MM.1S (cell line): ENCODE results near the gene PYGM.

Experiments used
- EZH2 ChIP-seq: fragments of 300-600 bp; sonication (generic); optimal IDR thresholded peaks from 2 replicates; pipeline ENCODE3; 2017; ENCODE audit warnings: low read depth, mild to moderate bottlenecking, antibody characterized with exemption, low read length, mixed read lengths
- EZH2phosphoT487 ChIP-seq: fragments of 300-600 bp; sonication (generic); IDR thresholded peaks from 2 replicates; pipeline ENCODE4 v1.6.1; 2018; ENCODE audit warnings: antibody characterized with exemption, low read length
- TF ChIP-seq, protein P1 (sequence below): fragments of 300-600 bp; sonication (generic); IDR thresholded peaks from 2 replicates; pipeline ENCODE4 v1.5.1; 2016; ENCODE audit warnings: antibody characterized with exemption, low read length, mixed read lengths

DNA sequence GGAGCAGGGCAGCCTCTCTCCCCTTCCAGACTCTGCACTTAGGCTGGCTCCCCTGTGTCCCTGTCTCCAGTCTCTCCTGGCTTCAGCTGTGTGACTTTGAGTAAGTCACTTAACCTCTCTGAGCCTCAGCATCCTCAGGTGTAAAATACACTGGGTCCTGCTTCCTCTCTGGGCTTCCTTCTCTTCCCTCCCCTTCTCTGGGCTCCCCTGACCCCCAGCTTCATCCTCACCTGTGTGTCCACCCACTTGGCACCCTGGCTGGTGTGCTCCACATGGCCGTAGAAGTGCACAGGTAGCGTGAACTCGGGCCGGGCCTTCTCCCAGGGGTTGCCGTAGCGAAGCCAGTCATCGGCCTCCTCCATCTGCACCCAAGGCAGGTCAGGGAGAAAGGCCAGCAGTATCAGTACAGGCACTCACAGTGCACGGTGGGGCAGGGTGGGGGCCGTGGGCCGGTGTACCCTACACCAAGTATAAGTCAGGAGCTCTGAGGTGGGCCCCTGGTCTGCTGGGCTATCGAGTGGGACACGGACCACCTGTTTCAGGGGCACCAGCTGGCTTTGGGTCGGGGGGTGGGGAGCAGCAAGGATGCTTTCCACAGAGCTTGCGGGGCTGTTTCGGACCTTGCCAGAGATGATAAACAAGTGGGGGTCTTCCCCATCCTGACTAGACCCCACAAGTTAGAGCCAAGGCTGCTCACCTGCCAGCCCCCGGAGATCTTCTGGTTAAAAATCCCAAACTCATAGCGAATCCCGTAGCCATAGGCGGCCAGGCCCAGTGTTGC, 2.0 kb downstream of the PYGM start:
- TF ChIP-seq EZH2 (no peak), EZH2phosphoT487 (no peak)
- TF ChIP-seq, protein P1, sequence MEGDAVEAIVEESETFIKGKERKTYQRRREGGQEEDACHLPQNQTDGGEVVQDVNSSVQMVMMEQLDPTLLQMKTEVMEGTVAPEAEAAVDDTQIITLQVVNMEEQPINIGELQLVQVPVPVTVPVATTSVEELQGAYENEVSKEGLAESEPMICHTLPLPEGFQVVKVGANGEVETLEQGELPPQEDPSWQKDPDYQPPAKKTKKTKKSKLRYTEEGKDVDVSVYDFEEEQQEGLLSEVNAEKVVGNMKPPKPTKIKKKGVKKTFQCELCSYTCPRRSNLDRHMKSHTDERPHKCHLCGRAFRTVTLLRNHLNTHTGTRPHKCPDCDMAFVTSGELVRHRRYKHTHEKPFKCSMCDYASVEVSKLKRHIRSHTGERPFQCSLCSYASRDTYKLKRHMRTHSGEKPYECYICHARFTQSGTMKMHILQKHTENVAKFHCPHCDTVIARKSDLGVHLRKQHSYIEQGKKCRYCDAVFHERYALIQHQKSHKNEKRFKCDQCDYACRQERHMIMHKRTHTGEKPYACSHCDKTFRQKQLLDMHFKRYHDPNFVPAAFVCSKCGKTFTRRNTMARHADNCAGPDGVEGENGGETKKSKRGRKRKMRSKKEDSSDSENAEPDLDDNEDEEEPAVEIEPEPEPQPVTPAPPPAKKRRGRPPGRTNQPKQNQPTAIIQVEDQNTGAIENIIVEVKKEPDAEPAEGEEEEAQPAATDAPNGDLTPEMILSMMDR = no peak
